AML-193 (cell line): ENCODE data around the gene NAV3.

Experiments used
- DNase-seq, 2 experiments: peaks; one replicate each; lab custom pipeline; 2025; lab: John Stamatoyannopoulos, UW

The NAV3 gene

DNA sequence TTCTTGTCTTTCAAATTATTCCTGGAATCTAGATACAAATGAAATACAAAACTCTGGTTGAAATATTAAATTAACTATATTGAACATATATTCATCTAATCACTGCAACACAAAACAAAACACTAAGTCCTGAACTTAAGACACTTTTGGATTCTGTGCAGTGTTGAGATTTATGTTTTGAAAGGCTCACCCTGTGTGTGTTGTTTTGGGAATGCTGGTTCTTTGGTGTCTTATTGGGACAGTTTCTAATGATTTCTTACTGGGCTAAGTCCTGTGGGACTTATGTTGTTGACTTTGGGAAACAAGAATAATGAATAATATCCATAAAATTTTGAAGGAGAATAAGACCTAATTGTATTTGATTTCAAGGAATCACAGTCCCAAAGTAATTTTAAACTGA, 153.2 kb downstream of the NAV3 start:
- no peak for DNase-seq

DNA sequence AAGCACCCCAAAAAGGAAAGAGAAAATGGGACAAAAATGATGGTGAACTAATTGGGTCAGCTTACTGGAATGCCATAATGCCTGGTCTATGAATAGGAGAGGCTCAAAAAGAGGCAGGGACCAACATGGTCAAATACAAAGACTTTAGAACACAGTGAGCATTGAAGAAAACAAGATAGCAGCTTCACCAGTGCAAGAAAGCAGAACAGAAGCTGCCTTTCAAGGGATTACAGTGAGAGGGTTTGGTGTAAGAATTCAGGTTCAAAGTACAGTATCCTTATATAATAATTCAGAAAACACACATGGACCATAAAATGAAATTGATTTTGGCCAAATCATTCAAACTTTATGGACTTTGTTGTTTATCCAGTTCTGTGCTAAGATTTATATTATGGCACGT, 162.1 kb downstream of the NAV3 start:
- no peak for DNase-seq

DNA sequence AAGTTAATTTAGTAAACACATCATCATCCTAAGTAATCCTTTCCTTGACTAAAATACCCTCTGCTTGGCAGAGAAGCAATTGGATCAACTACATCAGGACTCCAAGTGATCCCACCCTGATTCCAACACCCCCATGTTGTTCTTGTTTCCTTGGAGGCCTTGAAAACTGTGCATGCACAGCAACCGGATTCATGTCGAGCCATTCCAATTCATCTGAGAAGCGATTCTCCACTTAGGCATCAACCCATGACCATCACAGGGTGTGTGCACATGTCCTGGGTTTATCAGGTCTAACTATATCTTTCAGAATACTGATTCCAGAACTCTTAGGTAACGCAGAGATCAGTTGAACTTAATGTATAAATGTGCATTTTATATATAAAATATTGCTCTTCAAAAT, 163.0 kb downstream of the NAV3 start:
- DNase-seq = no peak

- DNase-seq = no peak
Measured at GRCh38 chr12:77995436-77996167, 164.9 kb downstream of the NAV3 start.

DNA sequence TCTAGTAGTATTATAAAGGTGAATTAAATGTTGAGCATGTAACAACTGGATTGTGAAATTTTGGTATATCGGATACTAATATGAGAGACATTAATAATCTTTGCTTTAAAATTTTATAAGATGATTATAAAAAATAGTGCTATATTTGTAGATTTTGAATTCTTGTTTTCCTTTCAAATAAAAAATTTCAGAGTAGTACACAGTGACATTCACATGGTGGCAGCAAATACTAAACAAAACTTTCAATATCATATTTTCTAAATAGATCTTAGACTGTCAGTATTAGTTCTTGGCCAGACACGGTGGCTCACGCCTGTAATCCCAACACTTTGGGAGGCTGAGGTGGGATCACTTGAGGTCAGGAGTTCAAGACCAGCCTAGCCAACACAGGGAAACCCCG, 166.0 kb downstream of the NAV3 start:
- DNase-seq = no peak

GRCh38 chr12:77998236-77998786, 167.6 kb downstream of the NAV3 start:
- DNase-seq = peak; percentile 12 to 27

- peak; percentile 80 to 91 for DNase-seq
Measured at GRCh38 chr12:77999074-77999715, 168.5 kb downstream of the NAV3 start.

GRCh38 chr12:78002878-78003277, 172.2 kb downstream of the NAV3 start:
- peak; percentile 37 to 57 for DNase-seq

DNA sequence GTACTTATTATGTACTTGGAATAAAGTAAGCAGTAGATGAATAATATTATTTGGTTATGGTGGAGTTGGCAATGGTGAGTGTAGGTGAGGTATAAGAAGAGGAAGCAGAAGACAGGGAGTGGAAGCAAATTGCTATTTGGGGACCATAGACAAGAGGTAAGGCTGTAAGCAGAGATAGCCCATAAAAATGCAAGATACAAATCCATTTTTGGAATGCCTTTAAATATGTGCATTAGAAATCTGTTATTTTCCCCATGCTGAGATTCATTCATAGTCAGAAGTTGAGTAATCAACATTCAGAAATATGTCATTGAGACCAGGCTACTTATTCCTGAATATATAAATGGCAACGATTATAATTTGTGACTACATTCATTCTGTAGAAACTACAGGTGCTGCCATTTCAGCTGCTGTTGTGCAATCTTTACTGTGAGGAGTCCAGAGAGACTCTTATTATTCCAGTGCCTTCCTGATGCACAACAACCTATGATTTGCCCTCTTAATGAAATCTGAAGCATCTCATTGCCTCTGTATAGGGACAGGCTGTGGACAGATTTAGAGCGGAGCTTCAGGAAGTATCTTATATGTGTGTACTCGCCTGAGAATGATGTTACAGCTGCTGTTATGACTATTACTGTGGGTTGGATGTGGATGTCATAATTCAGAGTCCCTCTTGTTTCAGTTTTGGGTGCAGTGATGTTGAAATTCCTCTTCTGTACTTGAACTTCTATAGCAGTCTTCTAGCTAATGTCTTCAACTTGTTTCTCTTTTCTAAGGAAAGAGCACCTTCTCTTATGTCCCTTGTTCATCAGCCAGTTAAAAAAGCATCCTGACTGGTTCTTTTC, 173.8 kb downstream of the NAV3 start:
- peak; percentile 83 to 90 for DNase-seq

GRCh38 chr12:78005094-78005492, 174.4 kb downstream of the NAV3 start:
- DNase-seq = no peak

DNA sequence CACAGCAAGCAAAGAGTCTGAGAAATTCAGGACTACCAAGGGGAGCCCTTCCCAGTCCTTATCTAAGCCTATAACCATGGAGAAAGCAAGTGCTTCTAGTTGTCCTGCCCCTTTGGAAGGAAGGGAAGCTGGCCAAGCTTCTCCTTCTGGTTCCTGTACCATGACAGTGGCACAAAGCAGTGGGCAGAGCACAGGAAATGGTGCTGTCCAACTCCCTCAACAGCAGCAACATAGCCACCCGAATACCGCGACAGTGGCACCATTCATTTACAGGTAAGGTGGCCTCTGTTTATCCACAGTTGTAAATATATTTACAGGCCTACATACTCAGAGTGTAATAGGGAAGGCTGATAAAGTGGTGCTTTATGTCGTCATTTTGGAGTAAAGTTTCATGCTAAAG, 176.5 kb downstream of the NAV3 start:
- no peak for DNase-seq

- DNase-seq = no peak
Measured at GRCh38 chr12:78009031-78009430, 178.3 kb downstream of the NAV3 start.

DNA sequence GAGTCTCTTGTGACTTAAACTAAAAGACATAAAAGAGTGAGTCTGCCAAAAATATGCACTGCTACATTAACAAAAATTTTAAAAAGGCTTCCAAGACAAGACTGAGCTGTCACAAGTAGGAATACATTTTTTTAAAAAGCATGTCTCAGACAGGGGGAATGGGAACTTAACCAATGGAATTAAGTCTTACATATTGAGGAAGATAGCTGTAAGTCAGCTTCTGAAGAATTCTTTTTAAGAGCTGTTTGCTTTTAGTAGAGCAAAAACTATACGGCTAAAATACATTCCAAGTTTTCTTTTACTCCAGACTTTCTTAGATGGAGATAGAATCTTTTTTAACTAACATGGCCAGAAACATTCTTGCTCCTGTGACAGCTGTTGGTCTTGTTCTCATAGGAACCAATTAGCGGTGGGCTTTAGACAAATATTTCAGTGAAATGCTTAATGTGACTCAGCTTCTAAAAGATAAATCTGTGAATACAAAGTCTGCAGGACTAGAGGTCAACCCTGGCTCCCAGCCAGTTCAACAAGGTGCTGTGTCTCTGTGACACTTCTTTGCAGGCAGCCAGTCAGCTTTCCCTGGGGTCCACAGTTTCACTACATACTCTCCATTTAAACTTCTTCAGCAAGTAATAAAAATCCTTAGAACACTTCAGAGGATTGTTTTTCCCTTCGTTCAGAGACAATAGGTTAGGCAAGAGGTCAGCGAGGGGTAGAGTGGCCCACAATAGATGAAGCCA, 187.6 kb downstream of the NAV3 start:
- DNase-seq = no peak

DNA sequence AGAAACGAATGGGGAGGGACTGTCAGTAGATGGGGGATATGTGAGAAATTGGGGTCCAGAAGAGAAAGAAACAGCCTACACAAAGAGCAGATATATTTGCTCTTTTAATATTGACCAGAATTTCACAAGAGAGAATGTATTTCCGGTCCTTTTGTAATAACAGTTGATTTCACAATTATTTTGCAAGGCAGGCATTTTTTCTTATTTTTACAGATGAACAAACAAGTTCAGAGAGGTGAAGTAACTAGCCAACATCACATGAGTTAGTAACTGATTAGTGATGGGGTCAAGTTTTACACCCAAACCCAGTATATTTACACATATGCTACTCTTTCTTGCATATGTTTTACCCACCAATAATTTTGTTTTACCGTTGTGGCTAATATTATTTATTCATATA, 188.2 kb downstream of the NAV3 start:
- DNase-seq = peak; percentile 45 to 46

DNA sequence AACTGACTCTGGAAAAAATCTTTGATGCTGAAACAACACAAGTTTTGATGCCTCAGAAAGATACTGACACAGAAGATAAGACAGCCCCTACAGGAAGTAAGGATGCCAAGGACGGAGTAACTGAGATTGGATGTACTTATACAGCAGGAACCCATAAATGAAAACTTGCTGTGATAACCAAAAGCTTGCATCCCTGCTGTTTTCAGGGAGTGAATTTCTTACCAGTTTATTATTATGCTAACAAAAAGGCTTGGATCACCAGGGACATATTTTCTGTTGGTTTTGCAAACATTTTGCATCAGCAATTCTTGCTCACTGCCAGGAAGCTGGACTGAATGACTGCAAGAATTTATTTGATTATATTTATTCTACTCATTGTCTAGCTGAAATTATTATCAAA, 197.7 kb downstream of the NAV3 start:
- no peak for DNase-seq

GRCh38 chr12:78034025-78034424, 203.3 kb downstream of the NAV3 start:
- DNase-seq = peak; percentile 88 to 91

GRCh38 chr12:78035901-78036606, 205.4 kb downstream of the NAV3 start:
- no peak for DNase-seq

- no peak for DNase-seq
Measured at GRCh38 chr12:78036874-78037273, 206.2 kb downstream of the NAV3 start.

DNA sequence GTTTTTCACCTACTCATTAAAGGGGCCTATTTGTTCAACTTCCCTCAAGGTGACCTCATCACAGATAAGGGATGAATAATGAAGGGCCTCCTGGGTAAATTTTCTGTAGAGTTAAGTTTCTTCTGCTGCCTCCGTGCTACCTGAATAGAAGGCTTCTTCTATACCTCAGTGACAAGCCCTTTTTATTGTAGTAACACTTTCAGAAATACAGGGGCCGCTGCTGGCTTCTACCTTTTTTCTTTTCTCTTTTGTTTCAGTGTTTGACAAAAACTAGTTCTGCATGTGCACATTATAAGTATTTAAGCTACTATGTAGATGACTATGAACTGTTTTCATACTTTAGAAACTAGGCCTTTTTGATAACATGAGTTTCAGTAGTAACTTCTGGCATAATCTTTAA, 207.0 kb downstream of the NAV3 start:
- no peak for DNase-seq

DNA sequence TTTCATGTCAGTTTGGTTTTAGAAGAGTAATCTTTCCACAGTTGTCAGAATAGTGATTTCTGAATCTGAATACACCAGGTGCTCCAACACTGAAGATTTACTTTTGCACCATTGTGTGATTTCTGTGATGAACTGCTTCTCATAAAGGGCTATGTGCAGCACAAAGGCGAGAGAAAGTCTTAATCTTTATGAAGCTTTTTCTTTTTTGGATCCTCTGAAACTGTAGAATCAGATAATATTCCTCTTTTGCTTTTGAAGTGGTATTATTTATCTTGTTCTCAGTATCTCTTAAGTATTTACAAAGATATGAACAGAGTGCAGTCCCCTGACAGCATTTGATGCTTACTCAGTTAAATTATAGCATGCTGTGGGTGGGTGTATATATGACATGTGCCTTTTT, 207.8 kb downstream of the NAV3 start:
- no peak for DNase-seq

DNA sequence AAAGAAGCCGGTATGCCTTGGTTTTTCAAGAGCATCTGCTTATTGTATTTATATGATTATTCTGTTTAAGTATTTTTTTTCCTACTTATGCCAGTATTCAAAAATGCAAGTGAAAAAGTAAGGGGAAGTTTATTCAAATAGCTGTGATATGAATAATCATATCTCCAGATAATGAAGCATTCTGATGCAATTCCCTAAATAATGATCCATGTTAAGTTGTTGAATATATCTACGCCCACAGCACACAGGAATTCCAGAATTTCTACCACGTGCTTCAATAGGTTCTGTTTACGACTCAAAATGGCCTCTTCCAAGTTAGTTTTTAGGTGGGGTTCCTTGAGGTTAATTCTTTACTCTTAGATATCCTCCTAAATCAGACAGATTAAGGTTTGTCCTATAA, 208.3 kb downstream of the NAV3 start:
- DNase-seq = no peak
